Astrocyte of the spinal cord (primary cell): ENCODE measurements around the gene COL11A1.

Experiments used
- DNase-seq: peaks from one replicate; pipeline ENCODE4 v3.0.0; 2011; ENCODE audit warnings: low read depth, low spot score
- H3K4me3 ChIP-seq: 2 replicates; pipeline ENCODE4 v1.5.1; 2011; ENCODE audit warnings: low read depth, mild to moderate bottlenecking, low read length, moderate library complexity
- CTCF ChIP-seq: IDR thresholded peaks from 2 replicates; pipeline ENCODE4 v1.5.1; 2012; ENCODE audit warnings: low read depth, mild to moderate bottlenecking, low read length, inconsistent platforms
- in situ Hi-C: cut with HindIII; loops from 2 replicates; pipeline ENCODE4 v1.10.0; 2017; ENCODE audit warnings: low sequenced_read_pairs

The COL11A1 gene

GRCh38 chr1:102896771-102897170, 211.6 kb downstream of the COL11A1 start:
- in situ Hi-C loops = no loop called here

GRCh38 chr1:102896286-102896685, 212.0 kb downstream of the COL11A1 start:
- no peak overlapping the region for H3K4me3 ChIP-seq
- TF ChIP-seq CTCF = no peak
- DNase-seq = no peak
- in situ Hi-C loops = no loop called here

More at GRCh38 chr1:102896771-102897170, 211.6 kb downstream of the COL11A1 start:
- no peak for DNase-seq
- no peak for TF ChIP-seq CTCF
- no peak overlapping the region for H3K4me3 ChIP-seq

GRCh38 chr1:102891868-102892625, 216.3 kb downstream of the COL11A1 start:
- no peak overlapping the region for H3K4me3 ChIP-seq
- no peak for TF ChIP-seq CTCF
- in situ Hi-C loops = no loop called here
- DNase-seq = peak; percentile 81

- no peak for TF ChIP-seq CTCF
- H3K4me3 ChIP-seq = no peak overlapping the region
- in situ Hi-C loops = no loop called here
- DNase-seq = no peak
These were observed 221.7 kb downstream of the COL11A1 start for GRCh38 chr1:102886638-102887037.

- TF ChIP-seq CTCF = no peak
- DNase-seq = no peak
- H3K4me3 ChIP-seq = no peak overlapping the region
- in situ Hi-C loops = no loop called here
These were observed 224.1 kb downstream of the COL11A1 start for GRCh38 chr1:102884238-102884637.

GRCh38 chr1:102879439-102879993, 228.8 kb downstream of the COL11A1 start:
- in situ Hi-C loops = no loop called here
- no peak for TF ChIP-seq CTCF
- DNase-seq = peak; percentile 64
- H3K4me3 ChIP-seq = no peak overlapping the region
